ENCODE measurements around the gene PCDH9. TPM values are rescaled to one million over a fixed set of nuclear protein-coding genes. Genes with fewer than 3 reads are reported as not detected.

The PCDH9 gene
- total RNA-seq, 1 donor from 2014 or later, result 0.26 TPM

DNA sequence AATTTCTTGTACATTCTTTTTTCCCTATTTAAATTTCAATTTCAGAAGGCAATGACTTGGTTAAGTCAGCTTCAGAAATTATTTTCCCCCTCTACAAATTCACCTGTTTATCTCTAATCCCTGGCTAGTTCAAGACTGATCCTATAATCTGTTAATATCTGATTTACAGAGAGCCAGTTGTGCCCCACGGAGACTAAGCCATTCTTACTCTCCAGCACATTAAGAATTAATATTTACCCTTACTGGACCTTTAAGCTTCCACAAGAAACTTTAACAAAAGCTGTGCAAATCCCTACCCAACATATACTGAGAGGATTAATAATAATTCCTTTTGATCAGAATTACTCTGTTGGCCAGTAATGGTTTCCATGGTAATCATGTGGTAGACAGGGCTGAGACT, 786.2 kb downstream of the PCDH9 start:
- no peak for FAIRE-seq
- Histone ChIP-seq H3K36me3 (ENCODE audit: control insufficient read depth, insufficient read depth, low read length) (no peaks in the 10 kb centered on the region), H3K4me3 (ENCODE audit: low read depth, low read length) (no peak overlapping the region), H3K27me3 (ENCODE audit: control insufficient read depth, insufficient read depth, low read length) (no peaks in the 10 kb centered on the region)
- no peak for DNase-seq (ENCODE audit: low read depth)
- TF ChIP-seq, protein P1, sequence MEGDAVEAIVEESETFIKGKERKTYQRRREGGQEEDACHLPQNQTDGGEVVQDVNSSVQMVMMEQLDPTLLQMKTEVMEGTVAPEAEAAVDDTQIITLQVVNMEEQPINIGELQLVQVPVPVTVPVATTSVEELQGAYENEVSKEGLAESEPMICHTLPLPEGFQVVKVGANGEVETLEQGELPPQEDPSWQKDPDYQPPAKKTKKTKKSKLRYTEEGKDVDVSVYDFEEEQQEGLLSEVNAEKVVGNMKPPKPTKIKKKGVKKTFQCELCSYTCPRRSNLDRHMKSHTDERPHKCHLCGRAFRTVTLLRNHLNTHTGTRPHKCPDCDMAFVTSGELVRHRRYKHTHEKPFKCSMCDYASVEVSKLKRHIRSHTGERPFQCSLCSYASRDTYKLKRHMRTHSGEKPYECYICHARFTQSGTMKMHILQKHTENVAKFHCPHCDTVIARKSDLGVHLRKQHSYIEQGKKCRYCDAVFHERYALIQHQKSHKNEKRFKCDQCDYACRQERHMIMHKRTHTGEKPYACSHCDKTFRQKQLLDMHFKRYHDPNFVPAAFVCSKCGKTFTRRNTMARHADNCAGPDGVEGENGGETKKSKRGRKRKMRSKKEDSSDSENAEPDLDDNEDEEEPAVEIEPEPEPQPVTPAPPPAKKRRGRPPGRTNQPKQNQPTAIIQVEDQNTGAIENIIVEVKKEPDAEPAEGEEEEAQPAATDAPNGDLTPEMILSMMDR (IDR thresholded peaks at IDR 0.05; ENCODE audit: insufficient read depth, low read length, severe bottlenecking), result no peak

DNA sequence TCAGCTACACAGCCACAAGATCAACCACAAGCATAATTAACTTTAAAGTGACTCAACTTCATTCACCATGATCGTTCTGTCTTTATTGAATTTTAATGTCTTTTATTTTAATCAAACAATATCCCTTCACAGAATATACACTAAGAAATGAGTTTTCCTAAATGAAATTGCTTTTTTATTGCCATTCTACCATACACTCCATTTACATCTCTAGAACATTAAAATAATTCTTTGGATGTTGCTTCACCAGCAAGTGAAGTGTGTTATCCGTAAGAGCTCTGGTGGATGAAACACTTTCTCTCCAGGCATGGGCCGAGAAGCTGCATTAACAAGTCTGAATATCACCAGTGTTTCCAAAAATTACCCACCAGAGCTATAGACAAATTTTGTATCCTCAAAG, 789.2 kb downstream of the PCDH9 start:
- DNase-seq (ENCODE audit: low read depth) (no peak), FAIRE-seq (no peak)
- Histone ChIP-seq H3K27me3 (ENCODE audit: control insufficient read depth, insufficient read depth, low read length) (no peaks in the 10 kb centered on the region), H3K36me3 (ENCODE audit: control insufficient read depth, insufficient read depth, low read length) (no peaks in the 10 kb centered on the region), H3K4me3 (ENCODE audit: low read depth, low read length) (no peak overlapping the region)
- TF ChIP-seq, protein P1 (IDR thresholded peaks at IDR 0.05; ENCODE audit: insufficient read depth, low read length, severe bottlenecking), result no peak

DNA sequence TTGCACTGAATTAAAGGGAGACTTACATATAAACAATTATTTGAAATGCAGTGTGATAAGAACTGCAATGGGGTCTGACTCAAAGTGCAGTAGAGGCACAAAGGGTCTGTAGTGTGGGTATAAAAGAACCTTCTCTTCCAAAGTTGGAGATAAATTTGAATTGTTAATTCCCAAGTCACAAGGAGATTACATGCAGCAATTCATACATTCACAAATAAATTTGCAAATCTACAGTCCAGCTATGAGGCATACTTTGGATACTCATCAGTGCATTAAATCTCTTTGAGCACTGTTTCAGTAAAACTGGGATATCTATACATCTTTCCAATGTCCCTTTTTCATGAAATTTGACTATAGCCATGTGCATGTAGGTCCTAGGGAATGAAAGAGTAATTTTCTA, 799.4 kb downstream of the PCDH9 start:
- FAIRE-seq (no peak), DNase-seq (ENCODE audit: low read depth) (no peak)
- no peaks in the 10 kb centered on the region for H3K36me3 ChIP-seq (ENCODE audit: control insufficient read depth, insufficient read depth, low read length)
- TF ChIP-seq, protein P1 (IDR thresholded peaks at IDR 0.05; ENCODE audit: insufficient read depth, low read length, severe bottlenecking), result no peak
- no peak overlapping the region for H3K4me3 ChIP-seq (ENCODE audit: low read depth, low read length)
- no peaks in the 10 kb centered on the region for H3K27me3 ChIP-seq (ENCODE audit: control insufficient read depth, insufficient read depth, low read length)

DNA sequence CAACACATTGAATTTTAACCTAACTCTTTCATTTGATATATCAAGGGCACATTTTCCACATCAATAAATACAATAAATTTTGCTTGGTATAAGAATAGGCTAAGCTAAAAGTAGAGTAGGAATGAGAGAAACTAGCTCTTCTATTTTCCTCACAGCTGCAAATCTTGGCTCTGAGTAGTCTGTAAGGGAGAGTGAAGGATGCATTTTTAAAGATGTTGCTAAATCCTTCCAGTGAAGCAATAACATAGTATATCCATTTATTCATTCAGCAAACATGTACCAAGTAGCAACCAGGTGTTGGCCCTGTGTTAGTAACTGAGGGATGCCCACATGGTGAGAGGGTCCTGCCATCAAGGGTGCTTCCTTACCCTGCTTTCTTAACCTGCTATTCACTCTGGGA, 799.9 kb downstream of the PCDH9 start:
- DNase-seq (ENCODE audit: low read depth) (no peak), FAIRE-seq (no peak)
- no peak overlapping the region for H3K4me3 ChIP-seq (ENCODE audit: low read depth, low read length)
- no peaks in the 10 kb centered on the region for H3K36me3 ChIP-seq (ENCODE audit: control insufficient read depth, insufficient read depth, low read length)
- no peaks in the 10 kb centered on the region for H3K27me3 ChIP-seq (ENCODE audit: control insufficient read depth, insufficient read depth, low read length)
- TF ChIP-seq, protein P1 (IDR thresholded peaks at IDR 0.05; ENCODE audit: insufficient read depth, low read length, severe bottlenecking), result no peak

DNA sequence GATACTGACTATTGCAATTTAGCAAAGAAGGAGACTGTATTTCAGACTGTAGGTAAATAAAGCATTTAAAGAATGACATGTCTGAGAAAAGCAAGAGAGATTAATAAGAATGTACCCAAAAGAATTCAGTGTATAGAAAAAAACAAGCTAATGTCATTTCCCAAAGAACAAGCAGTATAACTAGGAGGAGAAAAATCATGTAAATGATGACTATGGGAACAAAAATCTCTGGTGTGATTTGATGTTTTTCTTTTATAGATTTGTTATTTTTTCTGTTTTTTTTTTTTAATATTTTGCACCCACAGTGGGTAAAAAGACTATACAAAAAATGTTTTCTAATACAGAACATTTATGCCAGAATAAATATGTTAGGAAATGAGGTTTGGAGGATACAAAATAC, 801.0 kb downstream of the PCDH9 start:
- Histone ChIP-seq H3K27me3 (ENCODE audit: control insufficient read depth, insufficient read depth, low read length) (no peaks in the 10 kb centered on the region), H3K4me3 (ENCODE audit: low read depth, low read length) (no peak overlapping the region), H3K36me3 (ENCODE audit: control insufficient read depth, insufficient read depth, low read length) (no peaks in the 10 kb centered on the region)
- TF ChIP-seq, protein P1 (IDR thresholded peaks at IDR 0.05; ENCODE audit: insufficient read depth, low read length, severe bottlenecking), result no peak
- no peak for FAIRE-seq
- no peak for DNase-seq (ENCODE audit: low read depth)

DNA sequence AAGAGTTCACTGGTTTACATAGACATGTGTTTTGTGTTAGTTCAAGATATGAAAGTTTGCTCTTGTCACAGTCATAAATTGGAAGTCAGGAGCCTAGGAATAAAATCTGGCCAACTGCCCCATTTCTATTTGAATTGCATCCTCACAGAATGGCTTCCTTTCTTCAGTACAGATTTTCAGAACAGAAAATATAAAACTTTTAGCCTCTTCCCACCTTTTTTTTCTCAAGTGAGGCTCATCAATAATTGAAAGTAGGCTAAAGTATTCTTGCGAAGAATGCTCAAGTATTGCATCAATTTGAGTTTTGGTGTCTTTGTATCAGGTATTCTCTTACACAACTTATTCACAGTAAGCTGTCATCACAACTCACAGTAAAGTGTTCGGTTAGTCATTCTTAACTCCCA, 802.7 kb downstream of the PCDH9 start:
- H3K27me3 ChIP-seq (ENCODE audit: control insufficient read depth, insufficient read depth, low read length), result no peaks in the 10 kb centered on the region
- TF ChIP-seq, protein P1 (IDR thresholded peaks at IDR 0.05; ENCODE audit: insufficient read depth, low read length, severe bottlenecking), result no peak
- no peaks in the 10 kb centered on the region for H3K36me3 ChIP-seq (ENCODE audit: control insufficient read depth, insufficient read depth, low read length)
- no peak overlapping the region for H3K4me3 ChIP-seq (ENCODE audit: low read depth, low read length)
- FAIRE-seq, result no peak
- DNase-seq (ENCODE audit: low read depth), result no peak

Measured in bronchial epithelial cell (primary cell).